GM12878 (cell line): ENCODE data around the gene CNIH1. TPM values are rescaled to one million over a fixed set of nuclear protein-coding genes. Genes with fewer than 3 reads are reported as not detected.

Experiments used
- ATAC-seq: fragments of 200-7000 bp; cut with Tn5 transposase; 3 replicates; pipeline ENCODE4 v1.9.1; 2020; ENCODE audit warnings: mild to moderate bottlenecking, moderate library complexity
- BruUV-seq: library from RNA; stranded (reverse); fragments of 400-500 nt; replicated peaks from 2 replicates; lab custom pipeline; 2021; lab: Mats Ljungman, UMichigan
- CTCF ChIA-PET: fragments of 300-600 bp; sonication (Branson Sonifier 250); formaldehyde crosslinking; extraction: SDS; loops from one replicate; lab custom pipeline; 2021; ENCODE audit warnings: inconsistent platforms; lab: Yijun Ruan, JAX
- POLR2A ChIA-PET: fragments of 350-600 bp; formaldehyde crosslinking; extraction: SDS; loops from one replicate; lab custom pipeline; 2021; ENCODE audit warnings: inconsistent platforms; lab: Charles Lee
- RAD21 ChIA-PET: fragments of 300-600 bp; sonication (Branson Sonifier 250); formaldehyde crosslinking; loops from one replicate; lab custom pipeline; 2023; ENCODE audit warnings: antibody characterized with exemption; ENCODE audit not compliant: unreplicated experiment; lab: Charles Lee
- SMC1A ChIA-PET: fragments of 300-600 bp; sonication (Branson Sonifier 250); formaldehyde crosslinking; loops from one replicate; lab custom pipeline; 2023; ENCODE audit not compliant: unreplicated experiment, uncharacterized antibody; lab: Charles Lee
- DNase-seq: peaks from one replicate; pipeline ENCODE4 v3.0.0-alpha.2; 2011; ENCODE audit warnings: low read depth, low spot score
- FAIRE-seq: peaks from 3 replicates; lab custom pipeline; 2011; peaks lifted over from hg19 to GRCh38; lab: Jason Lieb, UNC
- H2AFZ ChIP-seq: 2 replicates; pipeline ENCODE4 v1.6.0; 2011; ENCODE audit warnings: low read depth, low read length, control low read depth; ENCODE audit not compliant: control insufficient read depth
- H3K27ac ChIP-seq: 2 replicates; pipeline ENCODE4 v1.5.1; 2011; ENCODE audit warnings: control low read depth; ENCODE audit not compliant: control insufficient read depth, insufficient read depth
- H3K27me3 ChIP-seq, 2 experiments: replicated peaks in 1 of 2; 2 replicates each; pipeline versions ENCODE4 v1.6.0 to v1.6.1; 2011; ENCODE audit warnings: low read length in 1 of 2; ENCODE audit not compliant: control insufficient read depth in 2 of 2, insufficient read depth in 2 of 2
- H3K36me3 ChIP-seq, 2 experiments: 2 replicates each; pipeline ENCODE4 v1.5.1; 2011; ENCODE audit warnings: low read length in 1 of 2; ENCODE audit not compliant: control insufficient read depth in 2 of 2, insufficient read depth in 2 of 2
- H3K4me1 ChIP-seq: 2 replicates; pipeline ENCODE4 v1.6.1; 2011; ENCODE audit warnings: mild to moderate bottlenecking, low read length, moderate library complexity, mixed read lengths; ENCODE audit not compliant: control insufficient read depth, insufficient read depth
- H3K4me2 ChIP-seq: 2 replicates; pipeline ENCODE4 v1.6.0; 2011; ENCODE audit warnings: control low read depth; ENCODE audit not compliant: control insufficient read depth, insufficient read depth
- H3K4me3 ChIP-seq: fragments of 200-600 bp; sonication (generic); 2 replicates; pipeline ENCODE4 v1.5.1; 2016
- H3K79me2 ChIP-seq: 2 replicates; pipeline ENCODE4 v1.6.0; 2011; ENCODE audit warnings: low read length; ENCODE audit not compliant: control insufficient read depth, insufficient read depth
- H3K9ac ChIP-seq: 2 replicates; pipeline ENCODE4 v1.8.0; 2011; ENCODE audit warnings: low read length, control low read depth, mixed read lengths; ENCODE audit not compliant: control insufficient read depth, insufficient read depth
- H3K9me3 ChIP-seq: replicated peaks from 3 replicates; pipeline ENCODE4 v1.5.1; 2011; ENCODE audit warnings: mild to moderate bottlenecking, low read length; ENCODE audit not compliant: control insufficient read depth, insufficient read depth
- H4K20me1 ChIP-seq: 2 replicates; pipeline ENCODE4 v1.6.0; 2011; ENCODE audit not compliant: control insufficient read depth, insufficient read depth
- ESRRA ChIP-seq: IDR thresholded peaks from 2 replicates; pipeline ENCODE4 v1.6.1; 2012; ENCODE audit warnings: mild to moderate bottlenecking, low read length, improper control_type of control experiment
- GABPA ChIP-seq: IDR thresholded peaks from 2 replicates; pipeline ENCODE4 v1.6.1; 2014; ENCODE audit warnings: antibody characterized with exemption, low read depth, mild to moderate bottlenecking, inconsistent platforms
- JUND ChIP-seq: IDR thresholded peaks from 2 replicates; pipeline ENCODE4 v1.6.1; 2012; ENCODE audit warnings: low read depth, mild to moderate bottlenecking, low read length, improper control_type of control experiment, moderate library complexity
- KLF5 ChIP-seq: fragments of 450-650 bp; IDR thresholded peaks from 2 replicates; pipeline ENCODE4 v1.6.1; 2014; ENCODE audit warnings: mild to moderate bottlenecking; ENCODE audit not compliant: partially characterized antibody
- PAX5 ChIP-seq: IDR thresholded peaks from 2 replicates; pipeline ENCODE4 v1.6.1; 2011; ENCODE audit warnings: low read depth, low read length, borderline replicate concordance
- POU2F2 ChIP-seq: IDR thresholded peaks from 3 replicates; pipeline ENCODE4 v1.6.1; 2011; ENCODE audit warnings: low read depth, mild to moderate bottlenecking, low read length, borderline replicate concordance
- SIX5 ChIP-seq: IDR thresholded peaks from 2 replicates; pipeline ENCODE4 v1.6.1; 2011; ENCODE audit warnings: mild to moderate bottlenecking, low read depth, low read length, moderate library complexity; ENCODE audit not compliant: severe bottlenecking
- SMARCA5 ChIP-seq: fragments of 450-650 bp; IDR thresholded peaks from 2 replicates; pipeline ENCODE4 v1.6.1; 2017; ENCODE audit warnings: mild to moderate bottlenecking
- ZNF24 ChIP-seq: fragments of 450-650 bp; IDR thresholded peaks from 2 replicates; pipeline ENCODE4 v1.6.1; 2017; ENCODE audit warnings: antibody characterized with exemption, mild to moderate bottlenecking
- WGBS: methylation state at CpG from one replicate; pipeline ENCODE4 v1.1.6; 2016; ENCODE audit warnings: low lambda C conversion rate; ENCODE audit not compliant: insufficient replicate concordance, insufficient coverage; ENCODE audit errors: missing lambda C conversion rate; 5-methylcytosine and 5-hydroxymethylcytosine counted together
- in situ Hi-C: fragments of 300-500 bp; cut with MboI; formaldehyde crosslinking; loops from 9 replicates; pipeline ENCODE4 v1.14.3; 2018; ENCODE audit warnings: mixed read lengths
- intact Hi-C: fragments of 100-400 bp; cut with micrococcal nuclease; formaldehyde crosslinking; loops from one replicate; pipeline ENCODE4 v1.14.2; 2022; ENCODE audit not compliant: unreplicated experiment
- polyA plus RNA-seq, 11 experiments: library from polyadenylated mRNA; depleted of rRNA in 4 of 11; unstranded in 6 of 11; stranded (reverse) in 5 of 11; fragments of >200 nt; fragmentation: Nextera tagmentation in 4 of 11; fragmentation: Illumina TruSeq in 1 of 11; extraction: Ambion mirVana in 4 of 11; extraction: Trizol in 1 of 11; gene quantifications; 1 replicate in 1 of 11; 2 replicates in 10 of 11; pipeline versions ENCODE4 v1.2.1 to v1.2.3, GENCODE V29; 2011 to 2016; ENCODE audit warnings: inconsistent platforms in 2 of 11, missing spikeins in 2 of 11, low read depth in 1 of 11
- total RNA-seq, 4 experiments: library from RNA; depleted of rRNA in 3 of 4; stranded (reverse); fragments of >200 nt in 3 of 4; fragmentation: Illumina TruSeq in 1 of 4; extraction: Trizol in 1 of 4; gene quantifications; 2 replicates each; pipeline versions ENCODE4 v1.2.1 to v1.2.3, GENCODE V29; 2013 to 2021

Gene CNIH1
- total and polyA plus RNA-seq, 10 of the 15 experiments (the other 5 are each of a cell fraction or from before 2014, with no cell fraction given): 48.9 to 274 (median 110) TPM

DNA sequence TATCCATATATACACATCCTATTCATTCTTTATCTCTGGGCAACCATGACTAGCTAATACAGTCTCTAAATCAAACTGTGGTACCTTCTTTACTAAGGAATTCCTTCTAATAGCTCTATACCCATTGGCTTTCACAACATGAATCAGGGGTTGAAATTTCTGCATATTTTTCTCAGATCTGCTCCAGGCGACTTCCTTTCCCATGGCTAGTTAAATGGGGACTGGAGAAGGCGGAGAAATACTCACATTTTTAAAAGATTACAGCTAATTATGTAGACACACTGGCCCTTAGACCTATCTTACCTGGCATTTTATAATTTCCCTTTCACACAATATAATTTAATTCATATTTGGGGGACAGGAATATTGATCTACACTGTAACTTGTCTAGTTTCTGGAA, 45.5 kb downstream of the CNIH1 start:
- TF ChIP-seq KLF5: no peak
- no peak for TF ChIP-seq ZNF24
- no peak for TF ChIP-seq POU2F2
- TF ChIP-seq GABPA: no peak
- TF ChIP-seq SIX5: no peak
- no peak for TF ChIP-seq SMARCA5
- no peak for TF ChIP-seq JUND
- no peak for TF ChIP-seq ESRRA
- TF ChIP-seq PAX5: no peak
- TF ChIP-seq, all 136 proteins: peak for 0
- WGBS: 96% methylated on average over 2 of the region's 2 CpGs
- no peak overlapping the region for H3K9ac ChIP-seq
- FAIRE-seq (no peak), ATAC-seq (no peak), DNase-seq (no peak)
- no peak overlapping the region for H3K27ac ChIP-seq
- no peaks in the 10 kb centered on the region for H3K36me3 ChIP-seq
- H2AFZ ChIP-seq: no peak overlapping the region
- SMC1A ChIA-PET: interaction anchor here (0.6 to 3.6 kb wide), 2 partner anchors 40 to 177 kb away, joined by 3 to 21 read pairs; no protein-coding TSS in a partner anchor
- CTCF ChIA-PET: interaction anchor here (0.8 to 2.7 kb wide), 5 partner anchors 19 to 381 kb away, joined by 3 to 14 read pairs (median 5); no protein-coding TSS in a partner anchor
- no peak overlapping the region for H3K4me2 ChIP-seq
- no peaks in the 10 kb centered on the region for H3K27me3 ChIP-seq
- H3K4me1 ChIP-seq: no peaks in the 10 kb centered on the region
- POLR2A ChIA-PET: interaction anchor here (1.1 to 2.7 kb wide), 4 partner anchors 36 to 128 kb away, joined by 3 to 14 read pairs (median 4); no protein-coding TSS in a partner anchor
- RAD21 ChIA-PET: interaction anchor here (4.1 kb wide), 1 partner anchor 91 kb away, joined by 16 read pairs; no protein-coding TSS in a partner anchor
- no peaks in the 10 kb centered on the region for H3K9me3 ChIP-seq
- no TSS peak for BruUV-seq
- peaks cover 17% of the 10 kb centered on the region for H3K79me2 ChIP-seq
- intact Hi-C loops: loop anchor here (5.0 kb wide), 2 partner anchors 42 to 92 kb away; partner anchors contain the start of gene GMFB
- no peak overlapping the region for H3K4me3 ChIP-seq
- in situ Hi-C loops: no loop called here
- H4K20me1 ChIP-seq: no peaks in the 10 kb centered on the region
